Stimulated activated CD8-positive, alpha-beta memory T cell treated with anti-CD3 and anti-CD28 coated beads, Interleukin-12 subunit alpha, Interleukin-12 subunit beta, amount 100 ng/mL, for 1 hour (primary cell): ENCODE measurements around the gene ABCC12.
"Not testable (repeated sequence)": the region's sequence is repeated elsewhere in the genome, so short reads cannot be mapped to it uniquely, and the experiment has no call there.

Source experiments
- DNase-seq: peaks from one replicate; pipeline ENCODE4 v3.0.0-alpha.2; 2020; ENCODE audit warnings: low read depth

The ABCC12 gene

GRCh38 chr16:48155926-48156789 lies at the start of gene ABCC12:
Gene ABCC12 (minus strand): TSS chr16:48155993. CDS start chr16:48146424, 9,569 bp downstream.
- no peak for DNase-seq

- no peak for DNase-seq
These were observed 49.0 kb upstream of the ABCC12 start for GRCh38 chr16:48204825-48205151.

- DNase-seq = no peak
These were observed 48.4 kb upstream of the ABCC12 start for GRCh38 chr16:48203974-48204824.

GRCh38 chr16:48201515-48202201 lies 45.9 kb upstream of the ABCC12 start:
- no peak for DNase-seq

GRCh38 chr16:48197294-48197693 lies 41.5 kb upstream of the ABCC12 start:
- DNase-seq = no peak

GRCh38 chr16:48194828-48195556 lies 39.2 kb upstream of the ABCC12 start:
- DNase-seq = no peak

GRCh38 chr16:48193846-48194245 lies 38.1 kb upstream of the ABCC12 start:
- DNase-seq = no peak

- DNase-seq = no peak
These were observed 32.8 kb upstream of the ABCC12 start for GRCh38 chr16:48188449-48189102.

GRCh38 chr16:48187779-48188178 lies 32.0 kb upstream of the ABCC12 start:
- DNase-seq = no peak

- no peak for DNase-seq
These were observed 28.9 kb upstream of the ABCC12 start for GRCh38 chr16:48184681-48185080.

GRCh38 chr16:48182979-48183537 lies 27.3 kb upstream of the ABCC12 start:
- DNase-seq = no peak

- not testable (repeated sequence) for DNase-seq
These were observed 26.1 kb upstream of the ABCC12 start for GRCh38 chr16:48181746-48182520.

- DNase-seq = no peak
These were observed 25.2 kb upstream of the ABCC12 start for GRCh38 chr16:48180868-48181480.

- DNase-seq = no peak
These were observed 21.0 kb upstream of the ABCC12 start for GRCh38 chr16:48176635-48177408.

GRCh38 chr16:48173889-48174288 lies 18.1 kb upstream of the ABCC12 start:
- DNase-seq = no peak

- no peak for DNase-seq
These were observed 16.9 kb upstream of the ABCC12 start for GRCh38 chr16:48172682-48173081.

GRCh38 chr16:48169896-48170295 lies 14.1 kb upstream of the ABCC12 start:
- DNase-seq = no peak

GRCh38 chr16:48168075-48168474 lies 12.3 kb upstream of the ABCC12 start:
- DNase-seq = no peak

GRCh38 chr16:48166617-48167016 lies 10.8 kb upstream of the ABCC12 start:
- DNase-seq = not testable (repeated sequence)
